Natural killer cell treated with Interleukin-12 subunit alpha and Interleukin-12 subunit beta and Interleukin-15 and Interleukin-18, amount 100 ng/mL, for 72 hours (primary cell): ENCODE measurements around the gene MAP4K3. TPM values are rescaled to one million over a fixed set of nuclear protein-coding genes. Genes with fewer than 3 reads are reported as not detected.
"Not testable (repeated sequence)": the region's sequence is repeated elsewhere in the genome, so short reads cannot be mapped to it uniquely, and the experiment has no call there.

ENCODE experiments used
- ATAC-seq, 2 donors: fragments of 150-1000 bp; cut with Tn5 transposase in 1 of 2; sonication (Bioruptor Pico), chemical (Tn5 transposase) in 1 of 2; 2 replicates each; pipeline ENCODE4 v1.10.0; 2021
- DNase-seq: peaks from one replicate; pipeline ENCODE4 v3.0.0; 2022; ENCODE audit warnings: low spot score
- H3K27ac Mint-ChIP-seq, 2 donors: 1 replicate in 1 of 2; 2 replicates in 1 of 2; pipeline ENCODE4 v1.8.0; 2022; ENCODE audit warnings: mixed read lengths in 2 of 2, mild to moderate bottlenecking in 1 of 2, moderate library complexity in 1 of 2
- H3K27me3 Mint-ChIP-seq, 2 donors: 1 replicate in 1 of 2; 2 replicates in 1 of 2; pipeline ENCODE4 v1.8.0; 2022; ENCODE audit warnings: mixed read lengths in 2 of 2
- H3K36me3 Mint-ChIP-seq: one replicate; pipeline ENCODE4 v1.8.0; 2022; ENCODE audit warnings: mixed read lengths
- H3K4me1 Mint-ChIP-seq, 2 donors: 1 replicate in 1 of 2; 2 replicates in 1 of 2; pipeline ENCODE4 v1.8.0; 2022; ENCODE audit warnings: low read depth in 2 of 2, mixed read lengths in 2 of 2, mild to moderate bottlenecking in 1 of 2
- H3K4me3 Mint-ChIP-seq: one replicate; pipeline ENCODE4 v1.8.0; 2022; ENCODE audit warnings: mixed read lengths
- H3K9me3 Mint-ChIP-seq: 2 replicates; pipeline ENCODE4 v1.8.0; 2022; ENCODE audit warnings: mixed read lengths
- total RNA-seq, 2 donors: library from RNA; stranded (reverse); gene quantifications; one replicate each; pipeline ENCODE4 v1.2.3, GENCODE V29; 2022

The MAP4K3 gene
- total RNA-seq, 2 donors from 2014 or later, result 9.6 to 21.0 TPM

DNA sequence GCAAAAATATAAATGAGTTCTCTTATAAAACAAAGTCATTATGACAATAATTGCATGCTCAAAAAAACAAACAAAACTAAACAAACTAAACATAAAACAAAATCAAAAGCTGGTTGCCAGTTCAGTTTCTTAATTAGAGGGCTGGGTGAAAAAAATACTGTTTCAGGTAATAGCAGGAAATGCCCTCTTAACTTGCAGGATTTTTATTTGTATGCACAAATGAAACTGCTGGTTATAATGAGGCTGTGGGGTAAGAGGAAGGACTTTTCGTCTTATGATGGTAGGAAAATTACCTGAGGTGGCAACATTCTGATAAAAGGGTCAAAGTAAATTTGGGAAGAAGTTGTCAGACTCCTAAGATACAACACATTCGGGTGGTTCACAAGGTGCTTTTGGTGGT lies 171.8 kb downstream of the MAP4K3 start:
- no peaks in the 10 kb centered on the region for H3K36me3 Mint-ChIP-seq
- peaks cover 12 to 25% of the 10 kb centered on the region in 2 donors for H3K4me1 Mint-ChIP-seq
- no peak for ATAC-seq
- no peaks in the 10 kb centered on the region for H3K9me3 Mint-ChIP-seq
- no peak for DNase-seq
- H3K4me3 Mint-ChIP-seq, result no peak overlapping the region
- peak overlapping the region; percentile 52 to 61 for H3K27ac Mint-ChIP-seq
- H3K27me3 Mint-ChIP-seq, result no peaks in the 10 kb centered on the region

DNA sequence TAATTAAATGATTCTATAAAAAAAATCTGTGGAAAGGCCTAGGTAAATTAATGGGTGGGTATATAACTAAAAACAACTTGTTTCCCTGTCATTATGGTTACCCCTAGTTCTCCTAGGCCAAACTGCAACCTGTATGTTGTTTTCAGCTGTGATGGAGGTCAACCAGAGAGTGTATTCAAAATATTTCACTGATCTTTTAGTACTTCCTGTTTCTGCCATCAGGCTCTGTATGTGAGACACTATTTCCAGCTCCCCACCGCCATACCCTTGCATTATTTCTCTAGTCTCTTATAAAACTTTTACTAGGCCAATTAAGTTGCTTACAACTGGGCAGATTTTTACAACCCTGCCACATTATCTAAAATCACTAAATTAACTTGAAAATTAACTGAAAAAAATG lies 172.4 kb downstream of the MAP4K3 start:
- Mint-ChIP-seq H3K27ac (peak overlapping the region; percentile 52 to 61), H3K36me3 (no peaks in the 10 kb centered on the region), H3K4me3 (no peak overlapping the region), H3K4me1 (peaks cover 12 to 25% of the 10 kb centered on the region in 2 donors), H3K27me3 (no peaks in the 10 kb centered on the region), H3K9me3 (no peaks in the 10 kb centered on the region)
- DNase-seq (no peak), ATAC-seq (no peak)

DNA sequence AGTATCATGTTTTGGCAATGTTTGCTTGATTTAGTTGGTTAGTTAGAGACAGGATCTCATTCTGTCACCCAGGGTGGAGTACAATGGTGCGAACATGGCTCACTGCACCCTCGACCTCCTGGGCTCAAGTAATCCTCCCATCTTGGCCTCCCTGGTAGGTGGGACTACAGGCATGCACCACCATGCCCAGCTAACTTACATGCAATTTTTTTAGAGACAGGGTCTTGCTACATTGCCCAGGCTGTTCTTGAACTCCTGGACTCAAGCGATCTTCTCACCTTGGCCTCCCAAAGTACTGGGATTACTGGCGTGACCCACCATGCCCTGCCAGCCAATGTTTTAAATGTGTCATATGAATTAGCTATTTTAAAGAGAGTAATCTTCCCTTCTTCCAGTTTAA lies 177.0 kb downstream of the MAP4K3 start:
- ATAC-seq (no peak), DNase-seq (no peak)
- Mint-ChIP-seq H3K4me1 (peaks cover 0 to 9% of the 10 kb centered on the region in 2 donors), H3K27ac (no peak overlapping the region), H3K9me3 (no peaks in the 10 kb centered on the region), H3K27me3 (no peaks in the 10 kb centered on the region), H3K4me3 (no peak overlapping the region), H3K36me3 (peaks cover 5% of the 10 kb centered on the region)

DNA sequence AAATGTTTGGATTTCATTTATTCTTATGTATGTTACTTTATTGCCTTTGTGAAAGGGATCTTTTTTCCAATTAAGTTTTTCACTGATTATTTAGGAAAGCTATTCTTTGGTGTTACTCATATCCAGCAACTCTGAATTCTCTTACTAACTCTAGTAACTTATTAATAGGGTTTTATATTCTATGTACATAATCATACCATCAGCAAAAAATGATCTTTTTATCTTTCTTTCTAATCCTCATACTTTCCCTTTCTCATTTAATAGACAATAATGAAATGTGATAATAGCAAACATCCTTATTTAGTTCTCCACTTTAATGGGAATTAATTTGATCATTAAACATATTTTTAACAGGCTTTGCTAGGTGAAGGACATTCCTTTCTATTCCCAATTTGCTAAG lies 181.0 kb downstream of the MAP4K3 start:
- Mint-ChIP-seq H3K9me3 (no peaks in the 10 kb centered on the region), H3K4me3 (no peak overlapping the region), H3K27me3 (no peaks in the 10 kb centered on the region), H3K4me1 (no peaks in the 10 kb centered on the region), H3K36me3 (peaks cover 17% of the 10 kb centered on the region), H3K27ac (no peak overlapping the region)
- DNase-seq, result no peak
- no peak for ATAC-seq

DNA sequence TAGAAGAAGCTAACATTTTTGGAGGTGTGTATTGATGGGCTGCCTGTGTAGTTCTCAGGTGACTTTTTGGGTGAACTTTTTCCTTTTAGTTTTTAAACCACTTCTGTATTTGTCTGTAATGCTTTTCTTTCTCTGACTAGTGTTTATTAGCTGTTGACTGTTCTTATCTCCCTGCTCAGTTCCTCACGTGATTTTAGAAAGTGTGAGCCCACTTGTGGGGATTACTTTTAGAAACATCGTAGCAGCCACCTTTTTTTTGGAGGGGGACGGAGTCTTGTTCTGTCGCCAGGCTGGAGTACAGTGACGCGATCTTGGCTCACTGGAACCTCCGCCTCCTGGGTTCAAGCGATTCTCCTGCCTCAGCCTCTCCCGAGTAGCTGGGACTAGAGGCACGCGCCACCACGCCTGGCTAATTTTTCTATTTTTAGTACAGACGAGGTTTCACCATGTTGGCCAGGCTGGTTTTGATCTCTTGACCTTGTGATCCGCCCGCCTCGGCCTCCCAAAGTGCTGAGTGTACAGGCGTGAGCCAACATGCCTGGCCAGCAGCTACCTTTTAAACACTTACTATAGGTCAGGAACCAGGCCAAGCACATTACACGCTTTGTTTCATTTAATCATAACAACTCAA lies 184.1 kb downstream of the MAP4K3 start:
- ATAC-seq (no peak), DNase-seq (no peak)
- Mint-ChIP-seq H3K9me3 (no peaks in the 10 kb centered on the region), H3K4me3 (no peak overlapping the region), H3K36me3 (peaks cover 17% of the 10 kb centered on the region), H3K27ac (no peak overlapping the region), H3K4me1 (no peaks in the 10 kb centered on the region), H3K27me3 (no peaks in the 10 kb centered on the region)

DNA sequence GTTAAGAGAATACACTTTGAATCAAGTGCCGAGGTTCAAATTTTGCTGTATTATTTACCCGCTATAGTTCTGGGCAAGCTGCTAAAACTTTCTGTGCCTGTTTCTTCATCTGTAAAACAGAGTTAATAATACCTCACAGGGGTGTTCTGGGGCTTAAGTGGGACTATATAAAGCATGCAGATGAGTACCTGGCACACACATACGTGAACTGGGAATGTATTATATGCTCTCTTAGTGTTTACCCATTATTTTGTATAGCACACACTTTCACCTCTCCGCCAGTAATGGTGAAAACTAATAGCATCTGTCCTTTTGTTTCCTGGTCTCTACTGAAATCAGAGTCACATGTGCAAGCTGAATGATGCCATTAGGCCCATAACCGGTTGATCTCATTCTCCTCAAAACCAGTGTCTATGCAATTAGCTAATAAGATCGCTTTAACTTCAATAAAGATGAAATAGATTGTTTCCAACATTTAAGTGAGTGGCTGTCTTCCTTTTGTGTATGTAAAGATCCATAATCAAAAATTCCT lies 189.5 kb downstream of the MAP4K3 start:
- DNase-seq, result no peak
- peaks cover 6% of the 10 kb centered on the region for H3K36me3 Mint-ChIP-seq
- H3K4me3 Mint-ChIP-seq, result no peak overlapping the region
- no peak overlapping the region for H3K27ac Mint-ChIP-seq
- H3K4me1 Mint-ChIP-seq, result peaks cover 12% of the 10 kb centered on the region in 2 donors
- ATAC-seq, result no peak
- no peaks in the 10 kb centered on the region for H3K27me3 Mint-ChIP-seq
- H3K9me3 Mint-ChIP-seq, result no peaks in the 10 kb centered on the region

DNA sequence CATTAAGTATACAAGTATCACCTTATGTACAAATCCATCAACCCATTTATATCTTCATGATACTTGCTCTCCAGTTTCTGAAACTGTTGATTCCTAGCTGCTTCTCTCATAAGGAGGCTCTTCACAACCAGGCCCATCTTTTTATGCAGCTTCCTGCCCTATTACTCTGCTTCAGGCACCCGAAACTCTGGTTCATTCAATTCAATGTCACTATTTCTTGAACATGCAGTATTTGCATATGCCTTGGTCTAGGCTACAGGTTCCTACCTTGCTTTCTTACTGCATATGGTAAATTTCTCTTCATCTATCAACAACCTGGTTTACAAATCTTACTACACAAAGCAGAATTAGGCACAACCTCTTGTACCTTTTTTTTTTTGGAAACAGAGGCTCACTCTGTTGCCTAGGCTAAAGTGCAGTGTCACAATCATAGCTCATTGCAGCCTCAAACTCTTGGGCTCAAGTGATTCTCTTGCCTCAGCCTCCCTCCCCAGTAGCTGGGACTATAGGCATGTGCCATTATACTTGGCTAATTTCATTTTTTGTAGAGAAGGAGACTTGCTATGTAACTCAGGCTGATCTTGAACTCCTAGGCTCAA lies 190.6 kb downstream of the MAP4K3 start:
- H3K4me3 Mint-ChIP-seq, result no peak overlapping the region
- H3K9me3 Mint-ChIP-seq, result no peaks in the 10 kb centered on the region
- DNase-seq, result no peak
- peaks cover 12% of the 10 kb centered on the region in 2 donors for H3K4me1 Mint-ChIP-seq
- H3K27ac Mint-ChIP-seq, result no peak overlapping the region
- no peaks in the 10 kb centered on the region for H3K27me3 Mint-ChIP-seq
- H3K36me3 Mint-ChIP-seq, result peaks cover 3% of the 10 kb centered on the region
- no peak for ATAC-seq

DNA sequence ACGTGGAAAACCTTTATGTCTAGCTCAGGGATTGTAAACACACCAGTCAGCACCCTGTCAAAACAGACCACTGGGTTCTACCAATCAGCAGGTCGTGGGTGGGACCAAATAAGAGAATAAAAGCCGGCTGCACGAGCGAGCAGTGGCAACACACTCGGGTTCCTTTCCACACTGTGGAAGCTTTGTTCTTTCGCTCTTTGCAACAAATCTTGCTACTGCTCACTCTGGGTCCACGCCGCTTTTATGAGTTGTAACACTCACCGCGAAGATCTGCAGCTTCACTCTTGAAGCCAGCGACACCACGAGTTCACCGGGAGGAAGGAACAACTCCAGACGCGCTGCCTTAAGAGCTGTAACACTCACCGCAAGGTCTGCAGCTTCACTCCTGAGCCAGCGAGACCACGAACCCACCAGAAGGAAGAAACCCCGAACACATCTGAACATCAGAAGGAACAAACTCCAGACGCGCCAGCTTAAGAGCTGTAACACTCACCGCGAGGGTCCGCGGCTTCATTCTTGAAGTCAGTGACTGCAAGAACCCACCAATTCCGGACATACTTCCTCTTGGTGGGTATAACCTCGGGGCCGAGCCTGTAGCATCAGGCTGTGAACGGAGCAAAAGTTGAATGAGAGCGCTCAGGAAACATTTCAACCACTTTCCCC lies 192.0 kb downstream of the MAP4K3 start:
- not testable (repeated sequence) for DNase-seq, H3K9me3 Mint-ChIP-seq, H3K27me3 Mint-ChIP-seq, H3K36me3 Mint-ChIP-seq
- H3K4me1 Mint-ChIP-seq, result peaks cover 12% of the 10 kb centered on the region in 2 donors
- peak overlapping the region; percentile 80 for H3K4me3 Mint-ChIP-seq
- peak; percentile 53 to 56 for ATAC-seq
- H3K27ac Mint-ChIP-seq, result peak overlapping the region; percentile 11 to 68

DNA sequence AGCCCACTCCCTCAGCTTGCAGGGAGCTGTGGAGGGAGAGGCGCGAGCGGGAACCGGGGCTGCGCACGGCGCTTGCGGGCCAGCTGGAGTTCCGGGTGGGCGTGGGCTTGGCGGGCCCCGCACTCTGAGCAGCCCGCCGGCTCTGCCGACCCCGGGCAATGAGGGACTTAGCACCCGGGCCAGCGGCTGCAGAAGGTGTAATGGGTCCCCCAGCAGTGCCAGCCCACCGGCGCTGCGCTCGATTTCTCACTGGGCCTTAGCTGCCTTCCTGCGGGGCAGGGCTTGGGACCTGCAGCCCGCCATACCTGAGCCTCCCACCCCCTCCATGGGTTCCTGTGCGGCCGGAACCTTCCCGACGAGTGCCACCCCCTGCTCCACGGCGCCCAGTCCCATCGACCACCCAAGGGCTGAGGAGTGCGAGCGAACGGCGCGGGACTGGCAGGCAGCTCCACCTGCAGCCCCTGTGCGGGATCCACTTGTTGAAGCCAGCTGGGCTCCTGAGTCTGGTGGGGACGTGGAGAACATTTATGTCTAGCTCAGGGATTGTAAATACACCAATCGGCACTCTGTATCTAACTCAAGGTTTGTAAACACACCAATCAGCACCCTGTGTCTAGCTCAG lies 192.7 kb downstream of the MAP4K3 start:
- not testable (repeated sequence) for H3K9me3 Mint-ChIP-seq, H3K27me3 Mint-ChIP-seq, H3K36me3 Mint-ChIP-seq, ATAC-seq, DNase-seq
- peaks cover 12% of the 10 kb centered on the region in 2 donors for H3K4me1 Mint-ChIP-seq
- peak overlapping the region in 1 of 2 donors; percentile 68 for H3K27ac Mint-ChIP-seq
- peak overlapping the region; percentile 80 for H3K4me3 Mint-ChIP-seq

DNA sequence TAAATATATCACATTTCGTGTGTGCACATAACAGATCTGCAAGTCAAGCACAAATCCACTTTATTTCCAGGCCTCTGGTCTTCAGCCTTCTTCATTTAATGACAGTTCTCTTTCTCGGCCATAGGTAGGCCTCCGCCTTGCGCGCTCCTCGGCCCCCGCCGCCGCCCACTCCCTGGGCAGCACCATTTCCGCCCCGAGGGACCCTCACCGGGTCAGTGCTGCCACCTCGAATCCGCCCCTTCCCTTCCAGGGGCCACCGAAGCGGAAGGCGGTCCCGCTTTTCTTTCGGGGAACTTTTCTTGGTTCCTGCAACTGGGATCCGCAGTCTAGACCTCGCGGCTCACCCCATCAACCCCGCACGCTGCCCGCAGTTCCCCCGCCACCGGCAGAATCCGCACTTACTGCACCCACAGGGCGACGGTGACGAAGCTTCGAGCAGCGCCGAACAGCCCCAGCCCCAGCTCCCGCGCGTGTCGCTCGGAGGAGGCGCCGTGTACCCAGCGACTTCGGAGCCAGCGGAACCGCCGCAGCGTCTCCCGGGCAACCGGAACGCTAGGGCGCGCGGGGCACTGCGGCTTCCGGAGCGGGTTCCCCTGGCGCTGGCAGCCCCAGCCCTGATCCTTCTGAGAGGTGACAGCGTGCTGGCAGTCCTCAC lies 193.5 kb downstream of the MAP4K3 start, which contains the start of gene CDKL4:
TSS of gene CDKL4 (minus strand) at position 502 of the 655 bp plus-strand sequence.
- DNase-seq (peak; percentile 68), ATAC-seq (peak; percentile 81 to 84)
- Mint-ChIP-seq H3K27ac (peak within 1 kb of the TSS; percentile 11 to 68), H3K4me3 (peak within 1 kb of the TSS; percentile 80), H3K9me3 (no peaks in the 10 kb centered on the region), H3K36me3 (no peaks in the 10 kb centered on the region), H3K27me3 (no peaks in the 10 kb centered on the region), H3K4me1 (peaks cover 12% of the 10 kb centered on the region in 2 donors)

DNA sequence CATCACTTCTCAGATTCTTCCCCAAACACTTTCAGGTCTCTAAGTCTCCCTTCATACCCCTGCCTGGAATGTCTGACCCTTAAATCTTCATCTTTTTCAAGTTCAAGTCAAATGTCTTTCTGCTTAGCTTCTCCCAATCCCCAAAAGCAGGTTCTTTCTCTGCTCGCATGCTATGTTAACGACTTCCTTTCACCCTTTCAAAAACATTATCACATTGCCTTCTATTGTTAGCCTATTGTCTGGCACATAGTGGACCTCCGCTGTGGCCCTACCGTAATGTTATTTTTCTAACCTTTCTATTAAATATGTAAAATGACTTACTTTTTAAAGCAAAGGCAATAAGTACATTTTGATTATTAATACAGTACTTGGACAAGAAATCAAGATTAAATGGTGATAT lies 195.5 kb downstream of the MAP4K3 start:
- ATAC-seq (no peak), DNase-seq (no peak)
- Mint-ChIP-seq H3K27me3 (no peaks in the 10 kb centered on the region), H3K27ac (no peak overlapping the region), H3K36me3 (peaks cover 2% of the 10 kb centered on the region), H3K4me3 (no peak overlapping the region), H3K4me1 (peaks cover 12% of the 10 kb centered on the region in 2 donors), H3K9me3 (no peaks in the 10 kb centered on the region)

DNA sequence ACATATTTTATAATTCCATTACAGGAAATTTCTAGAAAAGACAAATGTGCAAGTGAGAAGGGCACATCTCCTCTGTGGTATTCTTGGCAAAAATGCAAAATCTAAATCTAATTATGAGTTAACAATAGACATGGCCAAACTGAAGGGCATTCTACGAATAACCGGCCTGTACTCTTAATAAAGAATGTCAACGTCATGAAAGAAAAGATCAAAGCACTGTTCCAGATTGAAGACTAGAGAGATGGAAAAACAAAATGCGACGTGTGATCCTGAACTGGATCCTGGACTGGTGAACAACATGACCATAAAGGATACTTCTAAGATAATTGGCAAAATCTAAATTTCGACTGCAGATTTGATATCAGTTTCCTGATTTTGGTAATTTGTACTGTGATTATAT lies 196.3 kb downstream of the MAP4K3 start:
- Mint-ChIP-seq H3K4me3 (no peak overlapping the region), H3K9me3 (no peaks in the 10 kb centered on the region), H3K4me1 (peaks cover 12% of the 10 kb centered on the region in 2 donors), H3K27ac (no peak overlapping the region), H3K36me3 (peaks cover 7% of the 10 kb centered on the region), H3K27me3 (peaks cover 0 to under 1% of the 10 kb centered on the region in 2 donors)
- no peak for DNase-seq
- no peak for ATAC-seq

DNA sequence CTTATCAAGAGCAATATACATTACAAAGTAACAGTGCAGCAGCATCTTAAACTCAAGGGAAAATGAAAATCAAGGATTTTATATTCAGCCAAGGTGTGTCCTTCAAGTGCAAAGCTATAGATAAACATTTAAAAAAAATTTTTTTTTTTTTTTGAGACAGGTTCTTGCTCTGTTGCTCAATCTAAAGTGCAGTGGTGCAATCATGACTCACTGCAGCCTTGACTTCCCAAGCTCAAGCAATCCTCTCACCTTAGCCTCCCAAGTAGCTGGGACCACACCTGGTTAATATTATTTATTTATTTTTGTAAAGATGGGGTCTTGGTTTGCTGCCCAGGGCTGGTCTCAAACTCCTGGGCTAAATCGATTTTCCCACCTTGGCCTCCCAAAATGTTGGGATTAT lies 202.3 kb downstream of the MAP4K3 start:
- Mint-ChIP-seq H3K4me1 (peaks cover 0 to 2% of the 10 kb centered on the region in 2 donors), H3K27me3 (peaks cover 0 to 6% of the 10 kb centered on the region in 2 donors), H3K9me3 (no peaks in the 10 kb centered on the region), H3K36me3 (peaks cover 15% of the 10 kb centered on the region), H3K4me3 (no peak overlapping the region), H3K27ac (no peak overlapping the region)
- ATAC-seq (no peak), DNase-seq (no peak)
